ENCODE results near the gene MVB12B.
A peak's percentile ranks its signal among the peaks of the same experiment; 100 is the strongest.

Gene MVB12B

GRCh38 chr9:126453156-126453963, 126.7 kb downstream of the MVB12B start:
- no peak for DNase-seq (ENCODE audit: low spot score)

DNA sequence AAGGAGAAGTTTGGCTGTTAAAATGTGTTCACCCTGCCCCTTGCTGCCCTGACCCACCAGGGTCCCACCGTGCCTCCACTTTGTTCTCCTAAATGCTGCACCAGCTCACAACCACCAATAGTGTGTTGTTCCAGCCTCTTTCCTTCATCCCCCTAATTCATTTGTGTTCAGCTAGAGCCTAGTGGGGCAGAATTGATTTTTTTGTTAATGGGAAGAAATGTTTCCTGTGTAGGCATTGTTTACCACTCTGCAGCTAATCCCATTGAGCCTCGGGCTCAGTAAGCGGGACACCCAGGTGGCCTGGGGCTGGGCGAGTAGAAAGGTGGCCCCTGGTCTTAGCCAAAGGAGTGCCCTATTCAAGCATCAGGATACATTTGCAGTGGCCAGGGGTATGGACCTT, 127.6 kb downstream of the MVB12B start:
- no peak for DNase-seq (ENCODE audit: low spot score)

- DNase-seq (ENCODE audit: low spot score): no peak
These were observed 128.2 kb downstream of the MVB12B start for GRCh38 chr9:126454795-126455194.

DNA sequence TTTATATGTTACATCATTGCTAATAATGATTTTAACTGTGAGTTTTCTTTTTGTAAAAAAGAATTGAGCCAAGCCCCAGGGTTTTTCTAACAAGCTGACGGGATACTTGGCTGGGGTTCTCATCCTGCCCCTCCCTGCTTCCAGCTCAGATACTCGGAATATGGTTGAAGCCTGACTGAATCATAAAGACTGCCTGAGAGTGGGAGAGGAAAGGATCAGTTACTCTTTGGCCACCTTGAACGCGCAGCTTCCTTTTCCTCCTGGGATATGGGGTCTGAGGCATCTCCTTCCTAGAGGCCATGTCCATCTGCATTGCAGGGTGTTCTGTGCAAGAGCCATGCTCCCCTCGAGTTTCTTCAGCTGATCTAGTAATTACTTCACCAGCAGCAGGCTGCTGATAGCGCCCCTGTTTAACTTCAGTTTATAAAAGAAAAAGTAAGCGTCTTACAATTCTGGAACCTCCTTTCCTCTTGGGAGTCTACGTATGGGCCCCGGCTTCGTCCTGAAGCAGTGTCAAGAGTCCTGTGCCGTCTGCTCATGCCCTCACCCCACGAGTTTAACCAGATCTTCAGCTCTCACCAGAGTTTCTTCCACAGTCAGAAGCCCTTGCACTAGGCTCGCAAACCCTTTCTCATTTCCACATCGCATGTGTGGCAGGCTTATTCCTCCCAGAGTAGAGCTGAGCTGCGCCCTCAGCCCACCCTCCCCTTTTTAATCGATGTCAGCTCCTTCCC, 130.0 kb downstream of the MVB12B start:
- no peak for DNase-seq (ENCODE audit: low spot score)

DNA sequence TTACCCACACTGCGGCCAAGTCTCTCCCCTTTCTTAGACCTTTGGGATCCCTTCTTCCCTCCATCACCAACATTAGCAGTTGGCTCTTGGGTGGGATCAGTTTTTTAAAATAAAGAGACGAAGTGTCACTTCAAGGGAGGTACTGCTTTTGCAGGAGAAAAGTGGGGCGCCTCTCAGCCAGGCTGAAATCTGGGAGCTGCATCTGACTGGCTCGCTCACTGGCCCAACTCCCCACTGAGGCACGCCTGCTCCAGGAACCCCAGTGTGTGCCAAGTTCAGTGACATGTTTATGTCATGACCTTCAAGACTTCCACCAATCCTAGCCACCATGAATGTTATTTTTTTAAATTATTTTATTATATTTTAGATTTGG, 130.5 kb downstream of the MVB12B start:
- no peak for DNase-seq (ENCODE audit: low spot score)

GRCh38 chr9:126457890-126458289, 131.3 kb downstream of the MVB12B start:
- no peak for DNase-seq (ENCODE audit: low spot score)

DNA sequence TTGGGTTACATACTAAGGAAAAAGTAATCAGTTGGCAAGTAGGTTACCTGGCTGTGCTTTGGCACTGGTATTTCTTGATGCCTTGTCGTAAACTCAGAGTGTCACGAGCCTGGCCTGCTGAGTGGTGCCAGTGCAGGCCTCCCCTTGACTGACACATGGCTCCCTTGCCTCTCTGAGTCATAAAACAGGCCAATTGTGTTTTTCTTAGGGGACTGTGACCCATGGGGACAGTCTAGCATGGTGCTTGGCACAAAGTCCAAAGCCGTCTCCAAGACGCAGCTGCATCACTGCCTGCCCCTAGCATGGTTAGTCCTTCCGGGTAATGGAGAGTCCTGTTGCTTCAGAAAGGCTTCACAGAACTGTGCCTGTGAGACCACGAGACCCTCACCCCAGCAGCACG, 132.5 kb downstream of the MVB12B start:
- DNase-seq (ENCODE audit: low spot score): no peak

DNA sequence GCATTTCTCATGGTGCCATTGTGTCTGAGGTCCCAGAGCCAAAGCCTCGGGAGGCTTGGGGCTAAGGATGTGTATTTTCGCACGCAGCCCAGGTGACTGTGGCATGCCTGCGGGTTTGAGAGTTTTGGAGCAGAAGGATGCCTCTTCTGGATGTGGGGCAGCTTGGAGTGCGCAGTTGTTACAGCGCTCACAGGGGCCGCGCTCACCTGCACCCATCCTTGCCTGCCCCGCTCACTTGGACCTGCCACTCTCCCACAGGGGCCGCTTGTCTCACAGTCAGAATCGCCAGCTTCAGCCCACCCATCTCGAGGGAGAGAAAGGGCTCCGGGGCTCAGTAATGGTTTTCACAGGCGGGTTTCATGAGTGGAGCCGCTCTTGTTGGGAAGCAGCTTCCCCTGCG, 132.9 kb downstream of the MVB12B start:
- DNase-seq (ENCODE audit: low spot score): no peak

DNA sequence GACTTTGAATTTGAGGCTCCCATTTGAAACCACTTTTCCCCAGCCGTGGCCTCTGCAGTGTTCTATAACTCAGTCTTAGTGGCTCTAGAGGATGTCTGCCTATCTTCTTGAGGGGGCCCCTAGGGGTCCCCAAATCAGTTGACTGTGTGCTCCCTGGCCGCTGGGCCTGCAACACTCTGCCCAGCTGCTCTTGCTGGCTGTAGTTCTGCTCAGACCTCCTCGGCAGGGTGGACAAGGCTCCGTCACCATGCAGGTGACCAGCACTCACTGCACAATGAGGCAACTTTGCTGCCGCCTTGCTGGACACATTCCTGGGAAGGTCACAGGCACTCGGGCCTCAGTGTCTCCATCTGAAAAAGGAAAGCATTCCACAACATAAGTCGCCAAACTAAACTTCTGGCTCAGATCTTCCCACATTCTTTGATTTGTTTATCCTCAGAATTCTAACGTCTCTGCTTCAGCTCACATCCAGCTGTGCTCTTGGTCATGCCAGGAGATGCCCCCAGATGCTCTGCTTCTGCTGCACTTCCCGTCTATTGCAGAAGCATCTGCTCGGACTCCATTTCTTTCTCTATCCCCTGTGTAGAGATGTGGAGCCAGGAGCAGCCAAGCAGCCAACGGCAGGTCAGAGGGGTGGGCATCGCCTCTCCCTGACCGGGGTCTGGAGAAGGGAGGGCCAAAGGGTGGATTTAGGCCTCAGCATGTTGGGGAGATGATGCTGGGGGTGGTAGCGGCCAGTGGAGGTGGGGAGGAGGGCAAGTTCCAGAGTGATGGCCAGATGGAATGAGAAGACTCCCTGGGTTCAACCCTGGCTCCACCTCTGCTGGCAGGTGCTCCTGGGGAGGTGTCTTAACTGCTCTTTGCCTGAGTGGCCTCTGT, 133.6 kb downstream of the MVB12B start:
- DNase-seq (ENCODE audit: low spot score): no peak

- DNase-seq (ENCODE audit: low spot score): no peak
These were observed 134.4 kb downstream of the MVB12B start for GRCh38 chr9:126461029-126461428.

DNA sequence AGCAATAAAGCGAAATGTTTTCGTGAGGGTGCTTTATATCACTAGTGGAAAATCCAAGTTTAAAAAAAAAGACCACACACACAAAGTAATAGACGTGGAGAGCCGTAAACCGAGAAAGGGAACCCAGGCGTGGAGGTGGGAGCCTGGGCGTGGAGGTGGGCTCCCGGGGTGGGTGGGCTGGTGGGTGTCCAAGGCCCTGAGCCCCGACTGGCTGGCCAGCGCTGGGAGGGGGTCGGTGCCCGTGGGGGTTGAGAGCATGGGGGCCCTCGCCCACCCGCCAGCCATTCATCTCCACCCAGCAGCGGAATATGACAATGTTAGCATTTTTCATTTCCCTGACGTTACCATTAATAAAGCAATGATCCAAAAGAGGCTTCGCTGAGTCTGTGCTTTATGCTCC, 135.0 kb downstream of the MVB12B start:
- no peak for DNase-seq (ENCODE audit: low spot score)

GRCh38 chr9:126462617-126463016, 136.0 kb downstream of the MVB12B start:
- DNase-seq (ENCODE audit: low spot score): no peak

GRCh38 chr9:126463426-126463825, 136.8 kb downstream of the MVB12B start:
- DNase-seq (ENCODE audit: low spot score): no peak

DNA sequence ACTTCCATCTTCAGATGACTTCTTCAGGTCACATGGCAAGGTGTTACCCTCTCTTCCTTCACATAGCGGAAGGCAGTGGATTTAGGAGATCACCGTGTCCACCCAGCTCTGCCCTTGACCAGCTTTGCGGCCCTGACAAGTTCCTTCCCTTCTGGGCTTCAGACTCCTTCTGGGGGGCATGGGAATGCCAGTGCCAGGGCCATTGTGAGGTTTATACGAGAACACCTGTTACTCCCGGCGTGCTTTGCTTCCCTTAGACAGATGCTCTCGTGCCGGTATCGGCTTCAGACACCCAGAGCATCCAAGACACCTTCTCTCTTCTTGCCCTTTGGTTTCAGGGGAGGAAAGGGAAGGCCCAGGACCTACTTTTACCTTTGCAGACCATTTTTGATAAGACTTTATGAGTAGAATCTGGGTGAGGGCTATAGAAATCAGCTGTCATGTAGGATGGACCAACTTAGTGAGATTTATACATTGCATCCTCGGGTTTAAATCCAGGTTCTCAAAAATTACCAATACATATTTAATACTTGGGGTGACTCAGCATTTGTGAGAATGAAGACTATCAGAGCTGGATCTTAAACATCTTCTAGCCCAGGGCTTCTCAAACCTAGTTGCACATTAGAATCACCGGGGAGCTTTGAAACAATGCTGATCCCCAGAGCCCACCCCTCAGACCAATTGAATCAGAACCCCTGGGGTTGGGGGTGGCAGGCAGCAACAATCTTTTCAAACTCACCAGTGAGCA, 138.2 kb downstream of the MVB12B start:
- DNase-seq (ENCODE audit: low spot score): no peak

DNA sequence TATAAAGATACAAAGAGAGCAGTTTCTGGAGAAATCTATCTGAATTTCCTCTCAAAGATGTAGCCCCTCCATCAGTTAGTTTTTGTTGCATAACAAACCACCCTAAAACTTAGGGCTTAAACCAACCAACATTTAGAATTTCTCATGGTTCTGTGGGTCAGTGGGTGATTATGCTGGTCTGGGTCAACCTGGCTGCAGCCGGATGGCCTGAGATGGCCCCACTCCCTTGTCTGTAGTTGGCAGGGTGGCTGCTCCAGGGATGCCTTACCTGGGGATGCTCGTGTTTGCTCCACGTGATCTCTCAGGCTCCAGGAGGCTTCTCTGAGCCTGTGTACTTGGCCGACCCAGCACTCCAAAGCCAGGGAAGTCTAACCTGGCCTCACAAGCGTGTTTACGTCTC, 139.3 kb downstream of the MVB12B start:
- no peak for DNase-seq (ENCODE audit: low spot score)

- no peak for DNase-seq (ENCODE audit: low spot score)
These were observed 141.7 kb downstream of the MVB12B start for GRCh38 chr9:126468141-126468825.

DNA sequence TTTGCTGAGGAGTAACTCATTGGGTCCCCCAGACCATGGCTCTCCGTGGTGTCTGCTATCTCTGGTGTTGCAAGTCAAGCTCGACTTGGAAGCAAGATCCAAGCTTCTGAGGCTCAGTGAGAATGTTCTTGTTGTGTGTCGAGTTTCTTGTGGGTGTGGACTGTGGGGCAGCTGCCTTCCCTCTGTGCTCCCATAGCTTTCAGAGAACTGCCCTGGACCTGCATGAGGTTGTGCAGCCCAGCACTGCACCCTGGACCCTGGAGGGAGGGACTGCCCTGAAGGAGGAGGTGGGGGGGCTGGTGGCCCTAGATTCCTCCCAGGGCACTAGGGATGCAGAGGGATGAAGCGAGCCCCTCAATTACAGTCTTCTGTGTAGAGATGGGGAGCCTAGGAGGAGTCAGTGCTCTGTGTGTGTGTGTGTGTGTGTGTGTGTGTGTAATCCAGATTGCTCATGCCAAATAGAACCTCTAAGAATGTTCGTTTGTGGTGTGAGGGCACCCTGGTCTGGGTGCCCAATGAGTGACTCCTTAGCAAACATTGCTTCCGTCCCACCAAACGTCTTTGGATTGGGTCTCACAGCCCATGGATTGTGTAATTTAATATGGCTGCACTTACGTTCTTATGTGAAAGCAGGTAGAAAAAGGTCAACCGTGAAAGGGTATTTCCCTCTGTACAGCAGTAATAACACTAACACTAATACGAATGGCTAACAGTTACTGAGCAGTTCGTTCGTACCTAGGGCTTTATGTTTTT, 143.8 kb downstream of the MVB12B start:
- DNase-seq (ENCODE audit: low spot score): peak; percentile 37

DNA sequence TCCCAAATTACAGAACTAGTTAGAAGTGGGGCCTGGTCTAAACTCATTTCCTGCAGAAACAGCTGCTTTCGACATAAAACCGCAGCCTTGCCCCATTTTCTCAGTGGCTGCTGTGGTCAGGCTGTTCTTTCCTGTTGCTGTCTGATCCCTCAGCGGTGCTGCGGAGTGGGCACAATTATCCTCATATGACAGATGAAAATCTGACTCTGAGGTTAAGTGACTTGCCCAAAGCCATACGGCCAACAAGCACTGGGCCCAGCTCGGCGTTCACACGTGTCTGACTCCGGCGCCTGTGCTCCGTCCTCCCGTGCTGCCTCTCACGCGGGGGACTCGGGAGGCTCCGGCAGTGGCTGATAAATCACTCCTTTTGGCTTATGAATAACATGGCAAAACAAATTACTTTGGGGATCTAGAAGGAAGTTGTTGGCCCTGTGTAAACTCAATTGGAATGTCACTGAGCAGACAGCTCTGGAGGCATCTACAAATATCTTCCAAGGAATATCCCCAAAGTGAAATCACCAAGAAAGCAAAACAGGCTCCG, 144.5 kb downstream of the MVB12B start:
- DNase-seq (ENCODE audit: low spot score): peak; percentile 74

- DNase-seq (ENCODE audit: low spot score): no peak
These were observed 145.7 kb downstream of the MVB12B start for GRCh38 chr9:126472198-126472947.

DNA sequence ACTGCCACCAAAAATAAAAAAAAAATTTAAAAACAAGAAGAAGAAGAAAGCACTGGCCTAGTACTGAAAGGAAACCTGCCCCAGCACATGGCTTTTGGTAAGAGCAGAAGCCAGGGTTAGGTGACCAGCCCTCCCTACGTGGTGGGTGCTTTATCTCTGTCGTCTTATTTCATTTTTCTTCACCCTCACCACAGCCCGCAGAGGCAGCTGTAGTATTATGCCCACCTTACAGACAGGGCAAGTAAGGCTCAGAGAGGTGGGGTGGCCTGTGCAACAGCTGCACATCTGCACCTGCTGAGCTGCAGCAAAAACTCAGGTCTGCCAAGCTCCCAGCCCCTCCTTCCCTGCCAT, 146.3 kb downstream of the MVB12B start:
- DNase-seq (ENCODE audit: low spot score): no peak
